K562 (cell line): ENCODE measurements around the gene PATL1. TPM values are rescaled to one million over a fixed set of nuclear protein-coding genes. Genes with fewer than 3 reads are reported as not detected.

Experiments
- CBFA2T3 ChIP-seq: fragments of 450-650 bp; IDR thresholded peaks from 2 replicates; pipeline ENCODE4 v1.6.1; 2017
- CREB1 ChIP-seq, 2 experiments: sonication (generic) in 1 of 2; formaldehyde crosslinking in 1 of 2; IDR thresholded peaks; 2 replicates each; pipeline versions ENCODE4 v1.6.1 to v1.8.0; 2012 to 2022; ENCODE audit warnings: inconsistent platforms in 1 of 2, mild to moderate bottlenecking in 1 of 2, missing genetic modification reagents in 1 of 2, moderate library complexity in 1 of 2
- DPF2 ChIP-seq: fragments of 450-650 bp; IDR thresholded peaks from 2 replicates; pipeline ENCODE4 v1.6.1; 2016
- E2F3 ChIP-seq: fragments of 250-450 bp; sonication (Bioruptor Pico); IDR thresholded peaks from 2 replicates; pipeline ENCODE4 v1.4.0; 2020; ENCODE audit warnings: mild to moderate bottlenecking
- EP300 ChIP-seq: IDR thresholded peaks from 2 replicates; pipeline ENCODE4 v1.6.1; 2012; ENCODE audit warnings: low read length, improper control_type of control experiment
- HMGN3 ChIP-seq: IDR thresholded peaks from 2 replicates; pipeline ENCODE4 v1.6.1; 2011; ENCODE audit warnings: borderline replicate concordance, low read depth, mild to moderate bottlenecking, mixed read lengths, low read length; ENCODE audit not compliant: insufficient read length; ENCODE audit errors: extremely low read depth
- MCM7 ChIP-seq, 2 experiments: fragments of 450-650 bp; IDR thresholded peaks; 2 replicates each; pipeline ENCODE4 v1.6.1; 2016 to 2018
- NR1H2 ChIP-seq: sonication (generic); formaldehyde crosslinking; IDR thresholded peaks from 2 replicates; pipeline ENCODE4 v1.4.0; 2020; ENCODE audit warnings: mild to moderate bottlenecking, missing genetic modification reagents
- NR4A1 ChIP-seq, 2 experiments: fragments of 250-450 bp in 1 of 2; fragments of 450-650 bp in 1 of 2; sonication (Bioruptor Pico) in 1 of 2; IDR thresholded peaks; 2 replicates each; pipeline versions ENCODE4 v1.4.0 to v1.6.1; 2016 to 2020; ENCODE audit warnings: mild to moderate bottlenecking in 2 of 2, missing compliant biosample characterization in 1 of 2, missing genetic modification characterization in 1 of 2, moderate library complexity in 1 of 2
- NRF1 ChIP-seq, 2 experiments: fragments of 450-650 bp; IDR thresholded peaks in 1 of 2; conservative IDR thresholded peaks in 1 of 2; 2 replicates each; pipeline ENCODE4 v1.6.1; 2014; ENCODE audit warnings: mild to moderate bottlenecking in 2 of 2
- RBM17 ChIP-seq: fragments of 200-400 bp; formaldehyde crosslinking; IDR thresholded peaks from 2 replicates; pipeline ENCODE4 v1.6.1; 2017; ENCODE audit warnings: low read depth, mild to moderate bottlenecking, low read length, borderline replicate concordance
- SAFB ChIP-seq: fragments of 200-400 bp; formaldehyde crosslinking; IDR thresholded peaks from 2 replicates; pipeline ENCODE4 v1.6.1; 2017; ENCODE audit warnings: low read depth, low read length, borderline replicate concordance
- SMARCC2 ChIP-seq: fragments of 450-650 bp; IDR thresholded peaks from 2 replicates; pipeline ENCODE4 v1.6.1; 2017; ENCODE audit warnings: antibody characterized with exemption, moderate library complexity, mild to moderate bottlenecking, low read depth
- ZEB2 ChIP-seq: fragments of 450-650 bp; IDR thresholded peaks from 2 replicates; pipeline ENCODE4 v1.6.1; 2016
- ZNF668 ChIP-seq: fragments of 250-450 bp; sonication (Bioruptor Pico); IDR thresholded peaks from 2 replicates; pipeline ENCODE4 v1.8.0; 2022; ENCODE audit warnings: mild to moderate bottlenecking, inconsistent platforms
- polyA plus RNA-seq, 8 experiments: library from polyadenylated mRNA; depleted of rRNA in 4 of 8; stranded (reverse) in 5 of 8; unstranded in 3 of 8; fragments of >200 nt; fragmentation: Nextera tagmentation in 2 of 8; fragmentation: Illumina TruSeq in 1 of 8; extraction: Ambion mirVana in 2 of 8; extraction: Trizol in 1 of 8; gene quantifications; 2 replicates each; pipeline versions ENCODE4 v1.2.1 to v1.2.3, GENCODE V29; 2011 to 2014; ENCODE audit warnings: inconsistent platforms in 1 of 8, missing spikeins in 1 of 8
- total RNA-seq, 7 experiments: library from RNA; depleted of rRNA in 6 of 7; stranded (reverse); fragments of >200 nt in 6 of 7; fragmentation: Illumina TruSeq in 2 of 7; extraction: Trizol in 2 of 7; gene quantifications; 2 replicates each; pipeline versions ENCODE4 v1.2.1 to v1.2.3, GENCODE V29; 2011 to 2021; ENCODE audit warnings: low replicate concordance in 1 of 7
- TF ChIP-seq, protein P1 (sequence below): sonication (generic); formaldehyde crosslinking; IDR thresholded peaks from 2 replicates; pipeline ENCODE4 v1.8.0; 2022; ENCODE audit warnings: mild to moderate bottlenecking, low read depth, missing genetic modification reagents
- TF ChIP-seq, protein P2 (sequence below), 2 experiments: fragments of 450-650 bp in 1 of 2; sonication (generic) in 1 of 2; formaldehyde crosslinking; conservative IDR thresholded peaks; 2 replicates each; pipeline versions ENCODE4 v1.4.0 to v1.8.1; 2020 to 2022; ENCODE audit warnings: mild to moderate bottlenecking in 1 of 2, missing genetic modification reagents in 1 of 2
- TF ChIP-seq, protein P3 (sequence below): sonication (generic); formaldehyde crosslinking; IDR thresholded peaks from 2 replicates; pipeline ENCODE4 v1.8.0; 2022; ENCODE audit warnings: mild to moderate bottlenecking, missing genetic modification reagents
- TF ChIP-seq, protein P4 (sequence below): fragments of 450-650 bp; IDR thresholded peaks from 2 replicates; pipeline ENCODE4 v1.7.0; 2016; ENCODE audit warnings: borderline replicate concordance
- TF ChIP-seq, protein P5 (sequence below), 2 experiments: IDR thresholded peaks in 1 of 2; conservative IDR thresholded peaks in 1 of 2; 2 replicates each; pipeline ENCODE4 v1.6.1; 2016; ENCODE audit warnings: low read depth in 2 of 2, mild to moderate bottlenecking in 1 of 2, missing compliant biosample characterization in 1 of 2, missing genetic modification characterization in 1 of 2, moderate library complexity in 1 of 2

Gene PATL1
- total and polyA plus RNA-seq, 9 of the 15 experiments (the other 6 are each of a cell fraction or from before 2014, with no cell fraction given), result 3.2 to 48.0 (median 16.4) TPM

DNA sequence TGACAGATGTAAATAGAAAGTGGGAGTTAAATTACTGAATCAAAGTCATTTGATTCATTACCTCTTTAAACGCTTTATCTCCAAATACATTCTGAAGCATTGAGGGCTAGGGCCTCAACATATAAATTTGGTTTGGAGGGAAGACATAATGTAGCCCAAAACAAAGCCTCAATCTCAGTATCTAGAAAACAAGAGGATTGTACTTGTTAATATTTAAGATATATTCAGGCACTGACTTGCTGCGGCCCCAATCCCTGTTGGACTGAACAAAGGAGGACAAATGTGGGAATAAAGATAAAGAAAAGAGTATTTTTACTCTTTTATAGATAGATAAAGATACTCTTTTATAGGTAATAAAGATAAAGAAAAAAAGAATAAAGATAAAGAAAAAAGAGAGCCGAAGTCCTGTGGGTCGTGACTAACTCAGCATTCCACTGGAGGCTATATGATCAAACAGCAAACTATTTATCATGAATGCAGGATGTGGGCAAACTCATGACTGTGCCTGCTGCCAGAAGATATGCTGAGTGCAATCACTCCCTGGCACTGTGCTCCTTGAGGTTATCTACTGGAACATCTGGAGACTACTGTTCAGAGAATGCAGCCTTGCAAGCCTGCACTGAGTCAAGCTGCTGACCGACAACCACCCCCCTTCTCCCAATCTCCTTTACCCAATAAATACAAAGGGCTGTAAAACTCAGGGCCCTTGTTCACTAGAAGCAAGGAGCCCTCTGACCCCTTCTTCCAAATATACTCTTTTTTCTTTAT, 37.9 kb upstream of the PATL1 start (continued):
- TF ChIP-seq, protein P1, sequence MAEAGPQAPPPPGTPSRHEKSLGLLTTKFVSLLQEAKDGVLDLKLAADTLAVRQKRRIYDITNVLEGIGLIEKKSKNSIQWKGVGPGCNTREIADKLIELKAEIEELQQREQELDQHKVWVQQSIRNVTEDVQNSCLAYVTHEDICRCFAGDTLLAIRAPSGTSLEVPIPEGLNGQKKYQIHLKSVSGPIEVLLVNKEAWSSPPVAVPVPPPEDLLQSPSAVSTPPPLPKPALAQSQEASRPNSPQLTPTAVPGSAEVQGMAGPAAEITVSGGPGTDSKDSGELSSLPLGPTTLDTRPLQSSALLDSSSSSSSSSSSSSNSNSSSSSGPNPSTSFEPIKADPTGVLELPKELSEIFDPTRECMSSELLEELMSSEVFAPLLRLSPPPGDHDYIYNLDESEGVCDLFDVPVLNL, result no peak
- TF ChIP-seq, protein P2, sequence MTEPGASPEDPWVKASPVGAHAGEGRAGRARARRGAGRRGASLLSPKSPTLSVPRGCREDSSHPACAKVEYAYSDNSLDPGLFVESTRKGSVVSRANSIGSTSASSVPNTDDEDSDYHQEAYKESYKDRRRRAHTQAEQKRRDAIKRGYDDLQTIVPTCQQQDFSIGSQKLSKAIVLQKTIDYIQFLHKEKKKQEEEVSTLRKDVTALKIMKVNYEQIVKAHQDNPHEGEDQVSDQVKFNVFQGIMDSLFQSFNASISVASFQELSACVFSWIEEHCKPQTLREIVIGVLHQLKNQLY (CRISPR knock-in tag; conservative IDR thresholded peaks at IDR 0.05), result no peak
- TF ChIP-seq SAFB (no peak), MCM7 (IDR thresholded peaks at IDR 0.05) (no peak), NR4A1 (CRISPR knock-in tag; IDR thresholded peaks at IDR 0.05) (no peak), NR4A1 (tag; IDR thresholded peaks at IDR 0.05) (peak; percentile 90), HMGN3 (peak; percentile 77), EP300 (peak; percentile 96), NRF1 (conservative IDR thresholded peaks at IDR 0.05 in 1 of 2, IDR thresholded peaks at IDR 0.05 in 1 of 2) (no peak), NR1H2 (CRISPR knock-in tag) (no peak), CREB1 (IDR thresholded peaks at IDR 0.05) (peak; percentile 61; the same call in 1 of the 2 replicates), CREB1 (CRISPR knock-in tag; IDR thresholded peaks at IDR 0.05) (no peak), SMARCC2 (peak; percentile 96), E2F3 (CRISPR knock-in tag) (no peak), DPF2 (peak; percentile 96), ZEB2 (0 out of 2 replicates have a peak, but pooled peaks have one; percentile 55), ZNF668 (CRISPR knock-in tag) (no peak), RBM17 (no peak), CBFA2T3 (peak; percentile 99)
- TF ChIP-seq, protein P3, sequence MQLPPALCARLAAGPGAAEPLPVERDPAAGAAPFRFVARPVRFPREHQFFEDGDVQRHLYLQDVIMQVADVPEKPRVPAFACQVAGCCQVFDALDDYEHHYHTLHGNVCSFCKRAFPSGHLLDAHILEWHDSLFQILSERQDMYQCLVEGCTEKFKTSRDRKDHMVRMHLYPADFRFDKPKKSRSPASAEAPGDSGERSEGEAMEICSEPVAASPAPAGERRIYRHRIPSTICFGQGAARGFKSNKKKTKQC (CRISPR knock-in tag), result no peak
- TF ChIP-seq, protein P4, sequence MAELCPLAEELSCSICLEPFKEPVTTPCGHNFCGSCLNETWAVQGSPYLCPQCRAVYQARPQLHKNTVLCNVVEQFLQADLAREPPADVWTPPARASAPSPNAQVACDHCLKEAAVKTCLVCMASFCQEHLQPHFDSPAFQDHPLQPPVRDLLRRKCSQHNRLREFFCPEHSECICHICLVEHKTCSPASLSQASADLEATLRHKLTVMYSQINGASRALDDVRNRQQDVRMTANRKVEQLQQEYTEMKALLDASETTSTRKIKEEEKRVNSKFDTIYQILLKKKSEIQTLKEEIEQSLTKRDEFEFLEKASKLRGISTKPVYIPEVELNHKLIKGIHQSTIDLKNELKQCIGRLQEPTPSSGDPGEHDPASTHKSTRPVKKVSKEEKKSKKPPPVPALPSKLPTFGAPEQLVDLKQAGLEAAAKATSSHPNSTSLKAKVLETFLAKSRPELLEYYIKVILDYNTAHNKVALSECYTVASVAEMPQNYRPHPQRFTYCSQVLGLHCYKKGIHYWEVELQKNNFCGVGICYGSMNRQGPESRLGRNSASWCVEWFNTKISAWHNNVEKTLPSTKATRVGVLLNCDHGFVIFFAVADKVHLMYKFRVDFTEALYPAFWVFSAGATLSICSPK, result no peak
- TF ChIP-seq, protein P5, sequence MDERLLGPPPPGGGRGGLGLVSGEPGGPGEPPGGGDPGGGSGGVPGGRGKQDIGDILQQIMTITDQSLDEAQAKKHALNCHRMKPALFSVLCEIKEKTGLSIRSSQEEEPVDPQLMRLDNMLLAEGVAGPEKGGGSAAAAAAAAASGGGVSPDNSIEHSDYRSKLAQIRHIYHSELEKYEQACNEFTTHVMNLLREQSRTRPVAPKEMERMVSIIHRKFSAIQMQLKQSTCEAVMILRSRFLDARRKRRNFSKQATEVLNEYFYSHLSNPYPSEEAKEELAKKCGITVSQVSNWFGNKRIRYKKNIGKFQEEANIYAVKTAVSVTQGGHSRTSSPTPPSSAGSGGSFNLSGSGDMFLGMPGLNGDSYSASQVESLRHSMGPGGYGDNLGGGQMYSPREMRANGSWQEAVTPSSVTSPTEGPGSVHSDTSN (CRISPR knock-in tag; IDR thresholded peaks at IDR 0.05; ENCODE audit: low read depth), result no peak
- TF ChIP-seq, protein P5 (tag; conservative IDR thresholded peaks at IDR 0.05; ENCODE audit: low read depth), result peak; percentile 65; the same call in 1 of the 2 replicates
